Heart left ventricle (tissue), 16 donors: ENCODE measurements around the gene RNF167. TPM values are rescaled to one million over a fixed set of nuclear protein-coding genes. Genes with fewer than 3 reads are reported as not detected.
A peak's percentile ranks its signal among the peaks of the same experiment; 100 is the strongest.

Experiments used
- ATAC-seq, 4 donors: fragments of 200-7000 bp; cut with Tn5 transposase; one replicate each; pipeline ENCODE4 v1.9.1; 2020 to 2022; ENCODE audit warnings: moderate library complexity in 4 of 4, mild to moderate bottlenecking in 3 of 4, moderate number of reproducible peaks in 1 of 4
- DNase-seq, 5 donors: peaks; one replicate each; pipeline ENCODE4 v3.0.0-alpha.2; 2020
- H3K27ac ChIP-seq, 12 donors: fragments of 200-600 bp; sonication (generic) in 4 of 12; one replicate each; pipeline versions ENCODE4 v1.5.0 to v1.8.0; 2016 to 2022; ENCODE audit warnings: mild to moderate bottlenecking in 2 of 12
- H3K27me3 ChIP-seq, 9 donors: fragments of 200-600 bp; sonication (generic) in 2 of 9; one replicate each; pipeline versions ENCODE4 v1.5.1 to v1.8.0; 2016 to 2022; ENCODE audit warnings: mild to moderate bottlenecking in 3 of 9
- H3K36me3 ChIP-seq, 9 donors: fragments of 200-600 bp; sonication (generic) in 2 of 9; one replicate each; pipeline versions ENCODE4 v1.5.0 to v1.8.0; 2018 to 2022; ENCODE audit warnings: mild to moderate bottlenecking in 2 of 9
- H3K4me1 ChIP-seq, 12 donors: fragments of 200-600 bp; sonication (generic) in 4 of 12; one replicate each; pipeline versions ENCODE4 v1.5.0 to v1.8.0; 2016 to 2022; ENCODE audit warnings: mild to moderate bottlenecking in 3 of 12
- H3K4me3 ChIP-seq, 12 donors: fragments of 200-600 bp; sonication (generic) in 4 of 12; one replicate each; pipeline versions ENCODE4 v1.5.0 to v1.8.0; 2017 to 2022; ENCODE audit warnings: mild to moderate bottlenecking in 9 of 12, moderate library complexity in 4 of 12
- H3K9me3 ChIP-seq, 12 donors: fragments of 200-600 bp; sonication (generic) in 4 of 12; one replicate each; pipeline versions ENCODE4 v1.5.0 to v1.8.0; 2016 to 2022; ENCODE audit warnings: mild to moderate bottlenecking in 1 of 12
- CTCF ChIP-seq, 12 donors: fragments of 200-600 bp; sonication (generic) in 4 of 12; IDR thresholded peaks; one replicate each; pipeline versions ENCODE4 v1.5.0 to v1.8.0; 2018 to 2022; ENCODE audit warnings: antibody characterized with exemption in 12 of 12, mild to moderate bottlenecking in 5 of 12
- POLR2A ChIP-seq, 2 donors: fragments of 450-650 bp; IDR thresholded peaks; one replicate each; pipeline ENCODE4 v1.6.1; 2017; ENCODE audit warnings: antibody characterized with exemption in 2 of 2, mild to moderate bottlenecking in 2 of 2, moderate library complexity in 2 of 2
- WGBS, 4 donors: extraction: QIAGEN DNeasy Blood & Tissue Kit in 2 of 4; methylation state at CpG; one replicate each; pipeline versions ENCODE4 v1.1.5 to v1.1.7; 2013 to 2018; 5-methylcytosine and 5-hydroxymethylcytosine counted together
- intact Hi-C, 10 donors: fragments of 100-400 bp; cut with DNase I; formaldehyde crosslinking; loops; one replicate each; pipeline versions ENCODE4 v1.11.1 to v1.14.2; 2022
- polyA plus RNA-seq, 2 donors: library from polyadenylated mRNA; stranded (reverse); fragments of 200-250 nt; gene quantifications; one replicate each; pipeline ENCODE4 v1.2.3, GENCODE V29; 2013
- total RNA-seq, 9 donors: library from RNA; depleted of rRNA in 2 of 9; stranded (reverse); fragments of >200 nt in 2 of 9; fragmentation: NEBNext Ultra II Directional in 3 of 9; extraction: Animal tissue kit (Norgen Biotek cat#: 25700) in 3 of 9; gene quantifications; one replicate each; pipeline versions ENCODE4 v1.1.0 to v1.2.4, GENCODE V29; 2016 to 2023
- donor health status: ischemic (EF 13 %, LVEDD 7.1; RV severe dilation, severe dysfunction).
- donor health status: healthy with polysubstance abuse.
- donor health status: DM: no; HTN: yes; CAD: no.
- donor health status: DM: no; HTN: no; CAD: no.
- donor health status: ischemic (EF 25% LVEDD 6.9; RV normal size, moderate dysfunction).
- donor health status: ischemic (EF 25% LVEDD 5.7; RV mildly dilated, moderate dysfunction).
- donor health status: healthy.
- donor health status: DM: yes; HTN: yes; CAD: no.
- donor health status: ischemic (EF 35%, LVEDD 5.7; RV mildly dilated, moderate dysfunction).
- donor health status: nonischemic (EF 11% LVEDD 7.7; RV severe dilation, severe dysfunction).
- donor health status: DM: yes; HTN: yes; CAD: no.
- donor health status: PGD.
- donor health status: ischemic (EF 29% LVEDD 5.4; RV normal size, mild dysfunction).
- donor health status: nonischemic (EF 23%, LVEDD 6.1; RV moderate dilation, normal function).

RNF167 gene
- total and polyA plus RNA-seq, 11 donors = 50.7 to 152 (median 81.2) TPM

DNA sequence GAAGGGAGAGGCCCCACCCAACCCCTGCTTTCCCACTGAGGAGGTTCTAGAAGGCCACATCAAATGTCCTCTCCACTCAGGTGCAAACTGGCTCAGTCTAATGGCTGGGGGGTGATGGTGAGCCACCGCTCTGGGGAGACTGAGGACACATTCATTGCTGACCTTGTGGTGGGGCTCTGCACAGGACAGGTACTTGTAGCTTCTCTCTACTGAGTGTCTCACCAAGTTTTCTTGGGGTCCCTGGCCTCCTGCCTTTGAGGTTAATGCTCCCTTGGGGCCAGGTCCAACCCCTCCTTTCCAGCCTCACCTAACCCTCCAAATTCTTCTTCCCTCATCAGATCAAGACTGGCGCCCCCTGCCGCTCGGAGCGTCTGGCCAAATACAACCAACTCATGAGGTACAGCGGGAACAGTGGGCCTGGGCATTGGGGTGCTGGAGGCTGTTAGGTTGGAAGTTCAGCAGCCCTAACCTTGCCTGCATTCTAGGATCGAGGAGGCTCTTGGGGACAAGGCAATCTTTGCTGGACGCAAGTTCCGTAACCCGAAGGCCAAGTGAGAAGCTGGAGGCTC, 16.5 kb downstream of the RNF167 start:
- 78 to 85% (median 80%) methylated on average over 10 of the region's 10 CpGs for WGBS, 4 donors
- Histone ChIP-seq H3K9me3 (no peaks in the 10 kb centered on the region), H3K36me3 (peaks cover 3 to 55% (median 39%) of the 10 kb centered on the region in 9 donors), H3K27me3 (no peaks in the 10 kb centered on the region), H3K27ac (no peak overlapping the region), H3K4me3 (no peak overlapping the region), H3K4me1 (peaks cover 0 to 29% (median 0%) of the 10 kb centered on the region in 12 donors)
- DNase-seq = peak in 2 of 5 donors; percentile 39 to 75
- no peak for ATAC-seq
- intact Hi-C loops = no loop called here
- TF ChIP-seq CTCF (IDR thresholded peaks at IDR 0.05) (peak in 7 of 12 donors; percentile 5 to 40 (median 29)), POLR2A (IDR thresholded peaks at IDR 0.05) (no peak)

- Histone ChIP-seq H3K4me1 (peaks cover 0 to 21% (median 0%) of the 10 kb centered on the region in 12 donors), H3K4me3 (no peak overlapping the region), H3K27ac (peak overlapping the region in 4 of 12 donors; percentile 22 to 32 (median 26)), H3K27me3 (no peaks in the 10 kb centered on the region), H3K9me3 (no peaks in the 10 kb centered on the region), H3K36me3 (peaks cover 3 to 63% (median 39%) of the 10 kb centered on the region in 9 donors)
- intact Hi-C loops = no loop called here
- 45 to 64% (median 57%) methylated on average over 3 of the region's 3 CpGs for WGBS, 4 donors
- TF ChIP-seq POLR2A (IDR thresholded peaks at IDR 0.05) = no peak
- TF ChIP-seq CTCF (IDR thresholded peaks at IDR 0.05) = no peak
- DNase-seq = no peak
- ATAC-seq = peak in 2 of 4 donors; percentile 7 to 41
Measured at GRCh38 chr17:4958102-4958501, 18.0 kb downstream of the RNF167 start.

DNA sequence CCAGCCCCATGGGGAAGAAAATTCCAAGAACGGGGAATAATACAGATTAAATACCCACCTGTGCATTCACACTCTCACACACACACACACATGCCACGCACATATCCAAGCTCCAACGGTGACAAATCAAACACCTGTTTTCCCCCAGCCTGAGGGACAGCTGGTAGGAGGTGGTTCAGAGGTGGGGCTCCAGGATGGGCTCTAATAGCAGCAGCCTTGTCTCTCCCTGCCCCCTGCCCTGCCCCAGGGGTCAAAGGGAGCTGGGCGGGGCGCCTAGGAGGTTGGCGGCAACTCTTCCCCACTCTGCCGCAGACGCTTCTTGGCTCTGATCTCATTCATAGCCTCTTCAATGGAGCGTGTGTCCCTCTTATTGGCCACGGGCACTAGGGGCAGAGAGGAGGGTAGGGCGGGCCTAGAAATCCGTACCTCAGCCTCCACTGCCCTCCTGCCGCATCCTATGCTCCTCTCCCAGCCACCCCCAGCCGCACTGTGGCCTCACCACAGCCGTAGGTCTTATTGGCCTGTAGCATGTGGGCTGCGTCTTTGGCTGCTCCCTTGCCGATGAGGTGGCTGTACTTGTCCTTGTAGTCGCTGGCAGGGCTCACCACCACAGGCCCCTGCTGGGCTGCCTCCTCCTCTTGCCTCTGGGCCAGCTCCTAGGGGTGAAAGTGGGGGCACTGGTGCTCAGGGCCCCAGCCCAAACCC, 19.3 kb downstream of the RNF167 start:
- no peaks in the 10 kb centered on the region for H3K27me3 ChIP-seq
- H3K27ac ChIP-seq = no peak overlapping the region
- peak in 1 of 5 donors; percentile 42 for DNase-seq
- WGBS, 4 donors = 82 to 89% (median 85%) methylated on average over 18 of the region's 18 CpGs
- intact Hi-C loops = no loop called here
- peaks cover 0 to 10% (median 0%) of the 10 kb centered on the region in 12 donors for H3K4me1 ChIP-seq
- H3K36me3 ChIP-seq = peaks cover 3 to 63% (median 39%) of the 10 kb centered on the region in 9 donors
- no peaks in the 10 kb centered on the region for H3K9me3 ChIP-seq
- no peak for TF ChIP-seq POLR2A (IDR thresholded peaks at IDR 0.05)
- TF ChIP-seq CTCF (IDR thresholded peaks at IDR 0.05) = no peak
- ATAC-seq = peak in 1 of 4 donors; percentile 12
- H3K4me3 ChIP-seq = no peak overlapping the region

GRCh38 chr17:4960279-4960922, 20.3 kb downstream of the RNF167 start:
- Histone ChIP-seq H3K27me3 (no peaks in the 10 kb centered on the region), H3K27ac (no peak overlapping the region), H3K36me3 (peaks cover 3 to 63% (median 43%) of the 10 kb centered on the region in 9 donors), H3K9me3 (no peaks in the 10 kb centered on the region), H3K4me1 (peaks cover 0 to 11% (median 2%) of the 10 kb centered on the region in 12 donors), H3K4me3 (no peak overlapping the region)
- 85 to 89% (median 88%) methylated on average over 9 of the region's 9 CpGs for WGBS, 4 donors
- intact Hi-C loops = no loop called here
- ATAC-seq (no peak), DNase-seq (no peak)
- TF ChIP-seq POLR2A (IDR thresholded peaks at IDR 0.05) = no peak
- no peak for TF ChIP-seq CTCF (IDR thresholded peaks at IDR 0.05)
